ENCODE measurements around the gene COX7C. TPM values are rescaled to one million over a fixed set of nuclear protein-coding genes. Genes with fewer than 3 reads are reported as not detected.

The COX7C gene
- total and polyA plus RNA-seq, 3 experiments from 2014 or later = 616 to 727 (median 647) TPM

DNA sequence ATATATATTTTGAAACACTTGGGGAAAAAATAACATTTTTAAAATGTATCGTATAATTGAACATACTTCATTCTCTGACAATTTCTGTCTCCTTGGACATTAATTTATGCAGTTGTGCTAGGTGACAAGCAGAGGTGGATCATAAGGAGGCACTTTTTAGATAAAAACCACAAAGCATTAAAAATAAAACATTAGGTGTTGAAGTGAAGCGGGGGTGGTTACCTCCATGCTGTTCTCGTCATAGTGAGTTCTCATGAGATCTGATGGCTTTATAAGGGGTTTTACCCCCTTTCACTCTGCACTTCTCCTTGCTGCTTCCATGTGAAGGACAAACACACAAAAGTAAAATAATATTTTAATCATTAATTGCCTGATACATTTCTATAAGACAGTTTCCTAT, 11.9 kb upstream of the COX7C start:
- no peaks in the 10 kb centered on the region for H3K9me3 Mint-ChIP-seq
- no peaks in the 10 kb centered on the region for H3K4me1 Mint-ChIP-seq
- no peaks in the 10 kb centered on the region for H3K4me1 ChIP-seq (ENCODE audit: insufficient read depth, low read length)
- H3K4me3 ChIP-seq (ENCODE audit: low read length) = no peak overlapping the region
- no peaks in the 10 kb centered on the region for H3K36me3 Mint-ChIP-seq
- POLR2A ChIA-PET = no interaction called here
- CTCF ChIA-PET = no interaction called here
- H3K4me3 Mint-ChIP-seq = no peak overlapping the region
- peaks cover 5 to 24% of the 10 kb centered on the region in 2 donors for H3K27me3 Mint-ChIP-seq
- H3K27me3 ChIP-seq (ENCODE audit: insufficient read depth, low read length, poor library complexity, severe bottlenecking) = no peaks in the 10 kb centered on the region
- H3K27ac ChIP-seq (ENCODE audit: low read depth, low read length) = no peak overlapping the region
- DNase-seq = no peak
- H3K36me3 ChIP-seq (ENCODE audit: insufficient read depth, low read length) = no peaks in the 10 kb centered on the region
- no peaks in the 10 kb centered on the region for H3K9me3 ChIP-seq (ENCODE audit: low read length)
- H3K27ac Mint-ChIP-seq = no peak overlapping the region

DNA sequence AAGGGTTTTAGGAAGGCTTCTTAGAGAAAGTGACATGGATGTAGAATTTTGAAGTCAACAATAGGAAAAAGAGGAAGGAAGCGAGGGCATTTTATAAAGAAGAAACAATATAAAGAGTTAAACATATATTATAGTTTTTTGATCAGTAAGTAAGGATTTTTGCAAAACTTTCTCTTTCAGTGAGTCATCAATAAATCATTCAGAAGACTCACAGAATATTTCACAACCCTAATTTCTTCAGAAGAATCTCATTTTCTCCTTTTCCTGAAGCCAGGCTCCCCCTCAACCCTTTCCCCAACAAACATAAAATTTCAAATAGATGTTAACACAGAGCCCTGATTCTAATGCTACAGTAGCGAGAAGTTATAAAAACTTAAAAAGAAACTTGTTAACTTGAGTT, 4.3 kb upstream of the COX7C start:
- Mint-ChIP-seq H3K4me1 (peaks cover 12 to 13% (median 12%) of the 10 kb centered on the region in 3 donors), H3K27me3 (peaks cover 28 to 46% of the 10 kb centered on the region in 2 donors), H3K27ac (no peak overlapping the region), H3K4me3 (no peak overlapping the region), H3K36me3 (peaks cover 3 to 14% (median 8%) of the 10 kb centered on the region in 3 donors), H3K9me3 (peaks cover 0 to 4% (median 0%) of the 10 kb centered on the region in 5 donors)
- POLR2A ChIA-PET = no interaction called here
- no peaks in the 10 kb centered on the region for H3K27me3 ChIP-seq (ENCODE audit: insufficient read depth, low read length, poor library complexity, severe bottlenecking)
- no peak overlapping the region for H3K4me3 ChIP-seq (ENCODE audit: low read length)
- no peaks in the 10 kb centered on the region for H3K36me3 ChIP-seq (ENCODE audit: insufficient read depth, low read length)
- no peaks in the 10 kb centered on the region for H3K4me1 ChIP-seq (ENCODE audit: insufficient read depth, low read length)
- no peak overlapping the region for H3K27ac ChIP-seq (ENCODE audit: low read depth, low read length)
- no peak for DNase-seq
- H3K9me3 ChIP-seq (ENCODE audit: low read length) = no peaks in the 10 kb centered on the region
- CTCF ChIA-PET = no interaction called here

DNA sequence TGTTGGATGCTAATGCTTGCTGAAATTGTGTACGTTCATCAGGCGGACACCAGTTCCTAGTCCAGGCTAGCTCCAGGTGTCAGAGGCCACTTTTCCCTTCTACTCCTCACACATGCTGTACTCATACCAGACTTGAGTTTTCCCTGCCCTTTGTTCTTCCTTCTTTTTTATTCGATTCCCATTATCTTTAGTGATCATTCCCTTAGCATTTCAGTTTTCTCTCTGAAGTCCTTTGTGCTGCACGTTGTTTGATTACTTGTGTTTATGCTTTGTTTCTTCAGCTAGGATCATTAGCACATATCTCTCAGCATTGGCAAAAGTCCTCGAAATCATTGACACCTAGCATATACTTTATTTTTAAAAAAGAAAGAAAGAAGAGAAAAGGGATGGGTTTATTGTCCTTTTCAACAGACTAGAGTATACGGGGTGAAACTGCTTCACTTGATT, 409 bp upstream of the COX7C start:
- Mint-ChIP-seq H3K9me3 (peaks cover 0 to 4% (median 0%) of the 10 kb centered on the region in 5 donors), H3K27ac (peak overlapping the region in 7 of 8 donors; percentile 95 to 100 (median 100)), H3K36me3 (peaks cover 19 to 44% (median 19%) of the 10 kb centered on the region in 3 donors), H3K4me3 (peak overlapping the region; percentile 98 to 100 (median 100)), H3K27me3 (peaks cover 16 to 19% of the 10 kb centered on the region in 2 donors), H3K4me1 (peaks cover 31 to 33% (median 33%) of the 10 kb centered on the region in 3 donors)
- no peak for DNase-seq
- Histone ChIP-seq H3K9me3 (ENCODE audit: low read length) (no peaks in the 10 kb centered on the region), H3K4me3 (ENCODE audit: low read length) (no peak overlapping the region), H3K36me3 (ENCODE audit: insufficient read depth, low read length) (peaks cover 14% of the 10 kb centered on the region), H3K27ac (ENCODE audit: low read depth, low read length) (no peak overlapping the region), H3K4me1 (ENCODE audit: insufficient read depth, low read length) (peaks cover 11% of the 10 kb centered on the region), H3K27me3 (ENCODE audit: insufficient read depth, low read length, poor library complexity, severe bottlenecking) (no peaks in the 10 kb centered on the region)
- POLR2A ChIA-PET = no interaction called here
- CTCF ChIA-PET = no interaction called here

DNA sequence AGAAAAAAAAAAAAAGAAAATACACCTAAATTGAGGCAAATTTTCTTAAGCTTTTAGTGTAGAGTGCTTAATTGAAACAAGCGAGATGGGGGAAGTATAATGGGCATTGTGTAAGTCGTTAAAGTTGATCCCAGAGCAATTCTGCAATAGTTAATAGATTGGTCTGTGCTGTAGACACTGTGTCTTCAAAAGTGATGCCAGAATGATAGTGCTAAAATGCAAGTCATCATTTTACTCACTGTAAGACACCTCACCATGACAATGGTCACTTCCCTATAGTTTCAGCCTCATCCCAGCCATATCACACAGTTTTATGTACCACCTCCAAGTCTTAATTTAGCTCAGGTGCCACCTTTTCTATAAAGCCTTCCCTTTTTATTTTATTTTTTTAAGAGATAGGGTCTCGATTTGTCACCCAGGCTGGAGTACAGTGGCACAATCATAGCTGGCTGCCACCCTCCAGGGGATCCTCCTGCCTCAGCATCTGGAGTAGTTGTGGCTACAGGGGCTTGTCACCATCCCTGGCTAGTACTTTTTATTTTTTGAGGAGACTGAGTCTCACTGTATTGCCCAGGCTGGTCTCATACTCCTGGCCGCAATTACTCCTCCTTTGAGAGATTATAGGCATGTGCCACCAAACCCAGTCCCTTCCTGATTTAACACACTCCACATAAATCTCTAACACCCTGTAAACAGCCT, 6.2 kb downstream of the COX7C start:
- H3K4me3 ChIP-seq (ENCODE audit: low read length) = no peak overlapping the region
- Mint-ChIP-seq H3K27me3 (peaks cover 4 to 5% of the 10 kb centered on the region in 2 donors), H3K9me3 (no peaks in the 10 kb centered on the region), H3K4me3 (peak overlapping the region in 1 of 7 donors; percentile 6), H3K27ac (peak overlapping the region in 1 of 8 donors; percentile 25), H3K4me1 (peaks cover 16 to 18% (median 16%) of the 10 kb centered on the region in 3 donors), H3K36me3 (peaks cover 5 to 44% (median 16%) of the 10 kb centered on the region in 3 donors)
- H3K36me3 ChIP-seq (ENCODE audit: insufficient read depth, low read length) = peaks cover 14% of the 10 kb centered on the region
- H3K27me3 ChIP-seq (ENCODE audit: insufficient read depth, low read length, poor library complexity, severe bottlenecking) = no peaks in the 10 kb centered on the region
- no peak for DNase-seq
- no peaks in the 10 kb centered on the region for H3K9me3 ChIP-seq (ENCODE audit: low read length)
- ChIA-PET POLR2A (no interaction called here), CTCF (no interaction called here)
- no peak overlapping the region for H3K27ac ChIP-seq (ENCODE audit: low read depth, low read length)
- H3K4me1 ChIP-seq (ENCODE audit: insufficient read depth, low read length) = peaks cover 9% of the 10 kb centered on the region

DNA sequence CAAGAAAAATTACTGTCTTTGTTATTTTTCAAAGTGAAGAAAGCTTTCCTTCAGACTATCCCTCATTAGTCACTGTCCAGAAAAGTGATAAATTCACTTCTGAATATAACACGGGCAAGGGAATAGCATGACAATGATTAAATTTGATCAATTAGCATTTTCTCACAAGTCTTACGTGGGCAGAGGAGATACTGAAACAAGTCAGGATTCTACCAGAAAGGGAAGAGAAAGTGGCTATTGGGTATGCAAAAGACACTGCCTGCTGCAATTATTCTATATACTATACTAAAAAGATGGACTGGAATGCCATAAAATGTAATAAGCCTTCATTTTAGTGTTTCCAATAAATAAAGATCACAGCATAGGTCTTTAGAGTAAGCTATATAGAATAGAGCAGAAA, 7.4 kb downstream of the COX7C start:
- Mint-ChIP-seq H3K4me3 (no peak overlapping the region), H3K27me3 (peaks cover 12 to 13% of the 10 kb centered on the region in 2 donors), H3K9me3 (no peaks in the 10 kb centered on the region), H3K4me1 (peaks cover 4 to 5% (median 4%) of the 10 kb centered on the region in 3 donors), H3K27ac (no peak overlapping the region), H3K36me3 (peaks cover 5 to 32% (median 13%) of the 10 kb centered on the region in 3 donors)
- H3K4me3 ChIP-seq (ENCODE audit: low read length) = no peak overlapping the region
- no peaks in the 10 kb centered on the region for H3K9me3 ChIP-seq (ENCODE audit: low read length)
- no peaks in the 10 kb centered on the region for H3K4me1 ChIP-seq (ENCODE audit: insufficient read depth, low read length)
- no peaks in the 10 kb centered on the region for H3K27me3 ChIP-seq (ENCODE audit: insufficient read depth, low read length, poor library complexity, severe bottlenecking)
- POLR2A ChIA-PET = no interaction called here
- CTCF ChIA-PET = no interaction called here
- no peak overlapping the region for H3K27ac ChIP-seq (ENCODE audit: low read depth, low read length)
- peaks cover 5% of the 10 kb centered on the region for H3K36me3 ChIP-seq (ENCODE audit: insufficient read depth, low read length)
- no peak for DNase-seq

DNA sequence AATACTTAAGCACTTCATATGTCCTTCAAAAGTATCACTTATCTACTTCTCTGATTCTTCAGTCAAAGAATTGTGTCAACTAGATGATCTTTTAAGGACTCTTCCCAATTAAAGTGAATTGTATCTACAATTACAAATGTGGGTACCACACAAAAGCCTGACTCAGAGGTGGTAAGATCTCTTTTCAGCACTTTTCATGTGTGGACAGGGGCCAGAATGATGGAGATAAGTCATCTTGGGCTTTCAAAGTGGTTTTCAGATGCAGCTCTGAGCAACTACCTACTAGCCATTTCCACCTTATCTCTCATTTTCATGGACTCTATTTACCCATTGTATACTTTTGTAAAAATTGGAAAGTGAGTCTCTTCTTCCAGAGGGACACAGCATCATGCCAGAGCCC, 8.4 kb downstream of the COX7C start:
- no peaks in the 10 kb centered on the region for H3K4me1 Mint-ChIP-seq
- H3K36me3 Mint-ChIP-seq = peaks cover 4 to 22% (median 5%) of the 10 kb centered on the region in 3 donors
- Histone ChIP-seq H3K4me3 (ENCODE audit: low read length) (no peak overlapping the region), H3K27me3 (ENCODE audit: insufficient read depth, low read length, poor library complexity, severe bottlenecking) (no peaks in the 10 kb centered on the region), H3K36me3 (ENCODE audit: insufficient read depth, low read length) (no peaks in the 10 kb centered on the region), H3K27ac (ENCODE audit: low read depth, low read length) (no peak overlapping the region), H3K9me3 (ENCODE audit: low read length) (no peaks in the 10 kb centered on the region), H3K4me1 (ENCODE audit: insufficient read depth, low read length) (no peaks in the 10 kb centered on the region)
- ChIA-PET CTCF (no interaction called here), POLR2A (interaction anchor here (1.2 kb wide), 1 partner anchor 7 kb away, joined by 5 read pairs; no protein-coding TSS in a partner anchor)
- H3K27ac Mint-ChIP-seq = no peak overlapping the region
- no peak for DNase-seq
- peaks cover 15 to 16% of the 10 kb centered on the region in 2 donors for H3K27me3 Mint-ChIP-seq
- H3K9me3 Mint-ChIP-seq = no peaks in the 10 kb centered on the region
- no peak overlapping the region for H3K4me3 Mint-ChIP-seq

DNA sequence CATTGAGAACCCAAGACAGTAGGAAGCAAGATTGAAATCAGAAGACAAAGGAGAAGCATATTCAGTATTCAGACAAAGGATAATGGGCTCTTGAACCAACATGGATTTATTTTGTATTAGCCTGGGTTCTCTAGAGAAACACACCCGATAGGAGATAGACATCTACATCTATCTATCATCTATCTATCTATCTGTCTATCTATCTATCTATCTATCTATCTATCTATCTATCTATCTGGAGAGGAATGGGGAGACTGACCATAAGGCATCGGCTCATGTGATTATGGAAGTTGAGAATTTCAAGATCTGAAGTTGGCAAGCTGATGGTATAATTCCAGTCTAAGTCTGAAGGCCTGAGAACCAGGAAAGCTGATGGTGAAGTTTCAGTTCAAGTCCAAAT, 13.4 kb downstream of the COX7C start:
- peaks cover 19 to 40% of the 10 kb centered on the region in 2 donors for H3K27me3 Mint-ChIP-seq
- POLR2A ChIA-PET = interaction anchor here (0.6 kb wide), 1 partner anchor 51 kb away, joined by 3 read pairs; no protein-coding TSS in a partner anchor
- Histone ChIP-seq H3K4me3 (ENCODE audit: low read length) (no peak overlapping the region), H3K4me1 (ENCODE audit: insufficient read depth, low read length) (no peaks in the 10 kb centered on the region), H3K27ac (ENCODE audit: low read depth, low read length) (no peak overlapping the region), H3K9me3 (ENCODE audit: low read length) (no peaks in the 10 kb centered on the region), H3K36me3 (ENCODE audit: insufficient read depth, low read length) (no peaks in the 10 kb centered on the region), H3K27me3 (ENCODE audit: insufficient read depth, low read length, poor library complexity, severe bottlenecking) (no peaks in the 10 kb centered on the region)
- no peak overlapping the region for H3K4me3 Mint-ChIP-seq
- CTCF ChIA-PET = no interaction called here
- H3K4me1 Mint-ChIP-seq = no peaks in the 10 kb centered on the region
- no peaks in the 10 kb centered on the region for H3K36me3 Mint-ChIP-seq
- no peak for DNase-seq
- H3K27ac Mint-ChIP-seq = no peak overlapping the region
- H3K9me3 Mint-ChIP-seq = no peaks in the 10 kb centered on the region

DNA sequence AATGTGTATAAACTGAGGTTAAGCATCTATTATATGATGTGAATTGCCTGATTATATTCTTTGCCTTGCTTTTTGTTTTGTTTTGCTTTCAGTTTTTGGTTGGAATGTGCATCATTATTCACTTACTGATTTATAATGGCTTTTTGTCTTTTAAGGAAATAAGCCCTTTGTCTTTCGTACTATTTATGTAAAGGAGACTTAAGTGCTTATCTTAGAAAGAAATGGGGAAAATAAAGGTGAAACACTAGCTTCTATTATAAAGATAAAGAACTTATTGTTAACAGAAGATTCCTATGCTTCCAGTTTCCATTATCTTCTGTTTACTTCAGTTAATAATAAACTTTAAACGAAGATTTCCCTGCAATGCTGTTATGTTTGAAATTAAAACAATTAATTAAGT, 23.3 kb downstream of the COX7C start:
- Histone ChIP-seq H3K9me3 (ENCODE audit: low read length) (no peaks in the 10 kb centered on the region), H3K27me3 (ENCODE audit: insufficient read depth, low read length, poor library complexity, severe bottlenecking) (no peaks in the 10 kb centered on the region), H3K4me1 (ENCODE audit: insufficient read depth, low read length) (no peaks in the 10 kb centered on the region), H3K36me3 (ENCODE audit: insufficient read depth, low read length) (no peaks in the 10 kb centered on the region), H3K27ac (ENCODE audit: low read depth, low read length) (no peak overlapping the region), H3K4me3 (ENCODE audit: low read length) (no peak overlapping the region)
- DNase-seq = no peak
- ChIA-PET CTCF (no interaction called here), POLR2A (no interaction called here)
- peaks cover 9 to 14% of the 10 kb centered on the region in 2 donors for H3K27me3 Mint-ChIP-seq
- no peak overlapping the region for H3K4me3 Mint-ChIP-seq
- H3K36me3 Mint-ChIP-seq = no peaks in the 10 kb centered on the region
- no peaks in the 10 kb centered on the region for H3K4me1 Mint-ChIP-seq
- H3K9me3 Mint-ChIP-seq = no peaks in the 10 kb centered on the region
- H3K27ac Mint-ChIP-seq = no peak overlapping the region

All from CD8-positive, alpha-beta memory T cell (primary cell).